Measurements from ENCODE around the gene RUNX2. TPM values are rescaled to one million over a fixed set of nuclear protein-coding genes. Genes with fewer than 3 reads are reported as not detected.

RUNX2 gene
- total RNA-seq, 4 donors from 2014 or later = 0.78 to 2.0 (median 0.94) TPM

- no peaks in the 10 kb centered on the region for H3K4me1 ChIP-seq
- DNase-seq = peak; percentile 29 to 48
- H3K4me3 ChIP-seq = no peak overlapping the region
- ATAC-seq = peak; percentile 75 to 89
- no peaks in the 10 kb centered on the region for H3K9me3 ChIP-seq
- intact Hi-C loops (cut with DNase I; ENCODE audit: low total_unique reads) (loop anchor here (10.0 kb wide), 1 partner anchor 90 kb away; no protein-coding TSS in a partner anchor), in situ Hi-C loops (cut with MboI; ENCODE audit: low sequenced_read_pairs in 4 of 4) (no loop called here)
- no peaks in the 10 kb centered on the region for H3K27me3 ChIP-seq
- H3K27ac ChIP-seq = no peak overlapping the region
- TF ChIP-seq CTCF (IDR thresholded peaks at IDR 0.05 in 4 of 5, conservative IDR thresholded peaks at IDR 0.05 in 1 of 5) = no peak
- TF ChIP-seq POLR2A (IDR thresholded peaks at IDR 0.05) = no peak
- no peaks in the 10 kb centered on the region for H3K36me3 ChIP-seq
Measured at GRCh38 chr6:45574885-45575284, 246.8 kb downstream of the RUNX2 start.

DNA sequence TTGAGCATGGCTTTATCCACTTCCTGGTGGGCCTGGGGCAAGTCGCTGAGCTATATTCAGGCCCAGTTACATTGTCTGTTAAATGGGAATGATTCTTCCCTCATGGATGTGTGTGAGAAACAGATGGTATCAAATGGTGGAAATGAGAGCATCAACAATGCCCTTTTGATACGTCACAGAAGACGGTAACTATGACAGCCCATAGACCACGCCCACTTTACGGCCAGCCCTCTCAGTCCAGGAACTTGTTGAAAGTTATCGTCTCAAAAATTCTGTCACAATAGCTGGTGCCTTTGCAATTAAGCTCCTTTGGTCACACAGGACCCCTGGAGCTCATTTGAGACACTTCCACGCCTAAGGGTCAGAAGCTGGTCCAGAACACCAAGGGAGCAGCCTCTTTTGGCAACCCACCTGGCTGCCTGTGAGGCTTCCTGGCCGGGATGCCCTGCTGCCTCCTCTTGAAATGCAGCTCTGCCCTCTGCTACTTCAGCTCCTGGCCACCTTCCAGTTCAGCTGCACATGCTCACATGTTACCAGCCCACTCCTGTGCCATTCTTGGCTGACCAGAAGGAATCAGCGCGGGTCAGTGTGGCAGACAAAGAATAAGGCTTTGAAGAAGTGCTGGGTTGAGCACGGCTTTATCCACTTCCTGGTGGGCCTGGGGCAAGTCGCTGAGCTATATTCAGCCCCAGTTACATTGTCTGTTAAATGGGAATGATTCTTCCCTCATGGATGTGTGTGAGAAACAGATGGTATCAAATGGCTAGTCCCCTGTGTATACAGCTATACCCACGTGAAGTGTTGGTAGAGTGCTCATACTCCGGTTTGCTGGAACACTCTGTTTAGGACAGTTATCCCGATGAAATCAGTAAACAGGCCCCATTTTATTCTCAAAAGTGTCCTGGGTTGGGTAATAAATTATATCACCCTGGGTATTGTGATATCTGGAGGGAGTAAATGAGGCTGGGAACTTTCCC is 248.8 kb downstream of the RUNX2 start:
- H3K4me1 ChIP-seq = no peaks in the 10 kb centered on the region
- H3K27me3 ChIP-seq = no peaks in the 10 kb centered on the region
- intact Hi-C loops (cut with DNase I; ENCODE audit: low total_unique reads) = loop anchor here (10.0 kb wide), 1 partner anchor 92 kb away; no protein-coding TSS in a partner anchor
- peaks cover 0 to 6% (median 0%) of the 10 kb centered on the region in 3 donors for H3K9me3 ChIP-seq
- in situ Hi-C loops (cut with MboI; ENCODE audit: low sequenced_read_pairs in 4 of 4) = no loop called here
- DNase-seq (no peak), ATAC-seq (no peak)
- H3K36me3 ChIP-seq = no peaks in the 10 kb centered on the region
- no peak overlapping the region for H3K4me3 ChIP-seq
- peak overlapping the region in 1 of 4 donors; percentile 10 for H3K27ac ChIP-seq
- TF ChIP-seq CTCF (IDR thresholded peaks at IDR 0.05 in 4 of 5, conservative IDR thresholded peaks at IDR 0.05 in 1 of 5) (no peak), POLR2A (IDR thresholded peaks at IDR 0.05) (no peak)

GRCh38 chr6:45577836-45578504 is 249.8 kb downstream of the RUNX2 start:
- H3K4me3 ChIP-seq = no peak overlapping the region
- H3K4me1 ChIP-seq = no peaks in the 10 kb centered on the region
- intact Hi-C loops (cut with DNase I; ENCODE audit: low total_unique reads) (loop anchor here (10.0 kb wide), 1 partner anchor 93 kb away; no protein-coding TSS in a partner anchor), in situ Hi-C loops (cut with MboI; ENCODE audit: low sequenced_read_pairs in 4 of 4) (no loop called here)
- DNase-seq (no peak), ATAC-seq (no peak)
- peaks cover 0 to 6% (median 0%) of the 10 kb centered on the region in 3 donors for H3K9me3 ChIP-seq
- no peak for TF ChIP-seq POLR2A (IDR thresholded peaks at IDR 0.05)
- TF ChIP-seq CTCF (IDR thresholded peaks at IDR 0.05 in 4 of 5, conservative IDR thresholded peaks at IDR 0.05 in 1 of 5) = no peak
- peak overlapping the region in 2 of 4 donors; percentile 10 to 19 for H3K27ac ChIP-seq
- no peaks in the 10 kb centered on the region for H3K36me3 ChIP-seq
- H3K27me3 ChIP-seq = no peaks in the 10 kb centered on the region

DNA sequence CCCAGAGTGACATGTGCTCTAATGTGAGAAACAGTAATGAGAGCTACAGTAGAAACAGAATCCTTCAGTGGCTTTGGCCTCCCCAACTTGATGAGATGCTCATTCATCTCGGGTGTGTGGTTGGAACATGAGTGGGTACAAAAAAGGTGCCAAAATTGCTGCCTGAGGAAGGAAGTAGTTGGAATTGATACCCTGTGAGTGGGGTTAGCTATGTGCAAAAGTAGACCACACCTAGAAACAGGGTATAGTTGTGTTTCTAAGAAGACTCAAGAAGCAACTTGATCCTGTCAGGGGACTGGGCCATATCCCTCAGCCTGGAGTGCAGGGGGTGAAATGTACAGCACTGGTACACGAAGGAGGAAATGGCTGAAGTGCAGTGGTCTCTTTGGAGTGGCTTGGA is 256.0 kb downstream of the RUNX2 start:
- Histone ChIP-seq H3K9me3 (peaks cover 0 to 6% (median 0%) of the 10 kb centered on the region in 3 donors), H3K27me3 (no peaks in the 10 kb centered on the region), H3K4me1 (no peaks in the 10 kb centered on the region), H3K4me3 (no peak overlapping the region), H3K27ac (no peak overlapping the region), H3K36me3 (no peaks in the 10 kb centered on the region)
- in situ Hi-C loops (cut with MboI; ENCODE audit: low sequenced_read_pairs in 4 of 4) = no loop called here
- intact Hi-C loops (cut with DNase I; ENCODE audit: low total_unique reads) = no loop called here
- DNase-seq (no peak), ATAC-seq (no peak)
- TF ChIP-seq POLR2A (IDR thresholded peaks at IDR 0.05) = no peak
- TF ChIP-seq CTCF (IDR thresholded peaks at IDR 0.05 in 4 of 5, conservative IDR thresholded peaks at IDR 0.05 in 1 of 5) = no peak

All from gastrocnemius medialis (tissue), 4 donors.